Measurements from ENCODE around the gene PNPO.
"Not testable (repeated sequence)": the region's sequence is repeated elsewhere in the genome, so short reads cannot be mapped to it uniquely, and the experiment has no call there.

Gene PNPO

DNA sequence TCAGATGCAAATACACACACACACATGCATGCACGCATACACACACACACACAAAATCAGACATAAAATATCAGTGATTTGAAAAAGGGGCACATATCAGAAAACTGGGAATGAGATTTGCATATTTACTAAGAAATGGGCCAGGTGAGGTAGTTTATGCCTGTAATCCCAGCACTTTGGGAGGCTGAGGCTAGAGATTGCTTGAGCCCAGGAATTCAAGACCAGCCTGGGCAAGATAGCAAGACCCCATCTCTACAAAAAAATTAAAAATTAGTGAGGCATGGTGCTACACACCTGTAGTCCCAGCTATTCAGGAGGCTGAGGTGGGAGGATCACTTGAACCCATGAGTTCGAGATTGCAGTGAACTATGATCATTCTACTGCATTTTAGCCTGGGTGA, 22.4 kb upstream of the PNPO start:
- no peak for DNase-seq

DNA sequence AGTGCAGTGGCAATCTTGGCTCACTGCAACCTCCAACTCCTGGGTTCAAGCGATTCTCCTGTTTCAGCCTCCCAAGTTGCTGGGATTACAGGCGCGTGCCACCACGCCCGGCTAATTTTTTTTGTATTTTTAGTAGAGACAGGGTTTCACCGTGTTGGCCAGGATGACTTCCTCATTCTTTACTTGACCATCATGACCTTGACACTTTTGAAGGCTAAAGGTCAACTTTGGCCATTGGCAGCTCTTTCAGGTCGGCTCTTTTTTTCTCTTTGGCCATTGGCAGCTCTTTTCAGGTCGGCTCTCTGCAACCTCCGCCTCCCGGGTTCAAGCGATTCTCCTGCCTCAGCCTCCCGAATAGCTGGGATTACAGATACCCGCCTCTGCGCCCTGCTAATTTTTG, 21.5 kb upstream of the PNPO start:
- not testable (repeated sequence) for DNase-seq

DNA sequence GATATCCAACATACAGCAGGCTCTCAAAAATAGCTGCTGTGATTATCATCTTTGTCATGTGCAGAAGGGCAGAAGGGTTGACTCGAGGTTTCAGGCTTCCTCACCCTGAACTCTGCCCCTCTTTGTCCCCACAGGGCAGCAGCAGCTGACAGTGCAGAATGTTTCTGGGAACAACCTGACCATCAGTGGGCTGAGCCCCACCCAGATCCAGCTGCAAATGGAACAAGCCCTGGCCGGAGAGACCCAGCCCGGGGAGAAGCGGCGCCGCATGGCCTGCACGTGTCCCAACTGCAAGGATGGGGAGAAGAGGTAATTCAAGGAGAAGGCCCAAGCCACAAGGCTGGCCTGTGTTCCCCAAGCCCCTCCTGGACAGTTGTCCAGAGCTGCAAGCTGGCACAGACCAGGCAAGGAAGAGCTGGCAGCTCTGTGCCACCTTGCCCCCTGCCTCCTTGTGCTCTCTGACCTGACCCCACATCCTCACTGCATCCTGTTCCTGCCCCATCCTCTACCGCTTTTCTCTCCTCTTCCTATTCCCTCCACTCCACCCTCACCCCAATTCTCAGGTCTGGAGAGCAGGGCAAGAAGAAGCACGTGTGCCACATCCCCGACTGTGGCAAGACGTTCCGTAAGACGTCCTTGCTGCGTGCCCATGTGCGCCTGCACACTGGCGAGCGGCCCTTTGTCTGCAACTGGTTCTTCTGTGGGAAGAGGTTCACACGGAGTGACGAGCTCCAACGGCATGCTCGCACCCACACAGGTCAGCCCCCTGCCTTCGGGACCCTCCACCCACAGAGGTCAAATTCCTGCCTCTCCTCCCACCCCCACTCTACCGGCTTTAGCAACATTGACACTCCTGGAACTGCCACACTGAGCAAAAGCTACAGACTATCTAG, 16.3 kb upstream of the PNPO start:
- DNase-seq = no peak

DNA sequence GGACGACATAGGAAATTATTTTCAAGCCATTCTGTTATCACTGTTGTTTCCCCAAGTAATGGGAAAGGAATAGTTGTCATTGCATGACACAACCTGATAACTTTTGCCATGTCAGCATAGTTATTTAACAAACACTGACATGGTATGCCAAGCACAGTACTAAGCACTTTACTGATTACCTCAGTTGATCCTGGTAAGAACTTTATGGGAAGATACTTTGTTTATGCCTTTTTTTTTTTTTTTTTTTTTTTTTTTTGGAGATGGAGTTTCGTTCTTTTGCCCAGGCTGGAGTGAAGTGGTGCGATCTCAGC, 15.7 kb upstream of the PNPO start:
- DNase-seq = no peak

DNA sequence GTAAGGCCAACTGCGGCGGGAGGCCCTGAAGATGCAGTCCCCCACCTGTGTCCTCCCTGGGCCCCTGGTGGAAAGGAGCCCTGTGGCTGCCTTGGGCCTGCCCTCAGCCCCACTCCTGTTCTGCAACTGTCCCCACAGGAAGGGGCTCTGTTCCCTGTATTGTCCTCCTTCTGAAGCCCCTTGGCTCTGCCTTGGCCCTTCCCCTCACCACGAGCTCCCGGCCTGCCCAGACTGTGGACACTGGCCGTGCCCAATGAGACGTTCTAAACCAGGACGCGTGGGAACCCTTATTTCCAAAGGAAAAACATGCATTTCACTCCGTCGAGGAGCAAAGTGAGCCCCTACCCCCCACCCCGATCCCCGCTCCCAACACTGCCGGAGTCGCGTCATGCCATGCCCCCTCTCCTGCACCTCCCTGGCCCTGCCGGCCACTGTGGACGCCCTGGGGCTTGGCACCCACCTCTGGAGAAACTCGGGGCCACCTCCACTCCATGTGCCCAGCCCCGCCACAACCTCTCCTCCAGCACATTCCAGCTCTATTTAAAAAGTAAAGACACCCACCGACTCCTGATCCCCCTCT, 13.5 kb upstream of the PNPO start:
- no peak for DNase-seq

DNA sequence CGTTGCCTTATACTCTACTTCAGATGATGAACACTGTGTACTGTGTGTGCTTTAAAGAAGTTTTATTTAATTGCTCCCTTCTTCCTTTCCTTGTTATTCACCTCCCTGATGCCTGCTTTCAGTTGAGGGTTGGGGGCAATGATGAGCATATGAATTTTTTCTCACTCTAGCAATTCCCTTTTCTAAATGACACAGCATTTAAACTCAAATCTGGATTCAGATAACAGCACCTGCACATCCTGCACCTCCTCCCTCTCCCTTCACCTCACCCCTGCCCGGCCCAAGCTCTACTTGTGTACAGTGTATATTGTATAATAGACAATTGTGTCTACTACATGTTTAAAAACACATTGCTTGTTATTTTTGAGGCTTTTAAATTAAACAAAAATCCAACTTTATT, 13.0 kb upstream of the PNPO start:
- no peak for DNase-seq

DNA sequence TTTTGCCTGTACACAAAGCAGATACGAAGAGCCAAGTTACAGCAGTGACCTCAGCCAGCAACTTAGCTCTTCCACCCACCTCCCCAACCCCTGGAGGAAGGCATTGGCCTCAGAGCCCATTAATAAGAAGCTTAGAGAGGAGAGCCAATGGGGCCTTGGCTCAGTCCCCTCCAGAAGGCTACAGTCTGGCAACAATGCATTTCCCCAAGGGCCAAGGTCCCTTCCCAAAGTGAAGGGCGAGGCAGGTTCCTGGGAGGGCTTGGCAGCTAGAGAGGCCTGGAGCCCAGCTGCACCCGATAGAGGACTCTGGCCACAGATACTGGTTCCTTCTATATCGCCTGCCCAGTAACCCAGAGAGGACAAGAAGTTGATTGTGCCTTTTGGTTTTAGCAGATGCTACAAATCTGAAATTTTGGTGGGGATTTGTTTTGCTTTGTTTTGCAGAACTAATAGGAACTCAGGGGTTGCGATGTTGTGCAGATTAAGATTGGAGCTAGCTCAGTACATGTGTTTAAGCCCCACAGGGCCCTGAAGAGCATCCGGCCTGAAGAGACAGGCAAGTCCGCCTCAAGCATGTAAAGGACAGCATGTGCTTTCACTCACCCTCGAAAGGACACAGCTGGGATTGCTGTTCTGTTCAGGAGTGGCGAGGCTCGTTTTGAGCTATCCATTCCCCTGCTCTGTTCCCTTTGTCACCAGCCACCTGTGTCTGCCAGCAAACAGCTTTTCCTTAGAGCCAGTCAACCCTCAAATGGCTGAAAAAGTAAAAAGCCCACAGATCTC, 12.0 kb upstream of the PNPO start:
- DNase-seq = no peak

DNA sequence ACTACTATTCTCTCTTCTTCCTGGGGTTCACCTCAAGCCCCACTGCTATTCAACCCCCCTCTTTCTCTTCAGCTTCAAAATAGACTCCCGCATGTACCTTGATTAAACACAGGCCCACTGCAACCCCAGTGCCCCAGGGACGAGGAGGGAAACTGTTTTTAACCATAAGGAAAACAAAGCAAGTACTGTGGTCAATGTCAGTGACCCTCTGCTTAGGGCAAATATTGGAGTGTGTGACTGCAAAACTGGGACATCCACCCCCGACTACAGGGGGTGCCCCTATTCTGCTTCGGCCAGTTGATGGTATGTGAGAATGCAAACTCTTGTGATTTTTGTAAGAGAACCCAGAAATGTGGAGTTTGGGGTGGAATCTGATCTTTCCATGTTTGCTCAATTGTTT, 9.5 kb upstream of the PNPO start:
- DNase-seq = no peak

DNA sequence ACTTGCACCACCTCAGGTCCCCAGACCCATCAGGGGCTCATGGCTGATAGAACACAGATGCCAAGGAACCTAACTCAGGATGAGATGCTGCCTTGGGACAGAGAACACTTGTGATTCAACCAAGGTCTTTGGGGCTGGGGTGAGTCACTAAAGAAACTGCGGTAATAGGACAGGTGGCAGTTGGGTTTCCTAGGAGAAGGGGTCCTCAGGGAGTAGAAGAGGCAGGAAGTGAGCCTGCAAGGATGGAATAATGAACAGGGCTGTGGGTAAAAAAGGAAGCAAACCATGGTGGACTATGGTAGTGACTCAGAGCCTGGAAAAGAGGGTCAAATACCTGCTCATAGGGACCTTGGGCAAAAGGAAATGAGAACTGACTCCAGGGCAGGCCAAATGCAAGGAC, 6.5 kb upstream of the PNPO start:
- DNase-seq = no peak

DNA sequence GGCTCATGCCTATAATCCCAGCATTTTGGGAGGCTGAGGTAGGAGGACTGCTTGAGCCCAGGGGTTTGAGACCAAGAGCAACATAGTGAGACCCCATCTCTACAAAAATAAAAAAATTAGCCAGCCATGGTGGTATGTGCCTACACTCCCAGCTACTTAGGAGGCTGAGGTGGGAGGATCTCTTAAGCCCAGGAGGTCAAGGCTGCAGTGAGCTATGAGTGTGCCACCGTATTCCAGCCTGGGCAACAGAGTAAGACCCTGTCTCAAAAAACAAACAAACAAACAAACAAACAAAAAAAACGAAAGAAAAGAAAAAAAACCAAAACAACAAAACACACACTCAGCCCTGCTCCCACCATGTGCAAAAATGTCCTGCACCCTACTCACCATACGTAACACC, 5.9 kb upstream of the PNPO start:
- not testable (repeated sequence) for DNase-seq

DNA sequence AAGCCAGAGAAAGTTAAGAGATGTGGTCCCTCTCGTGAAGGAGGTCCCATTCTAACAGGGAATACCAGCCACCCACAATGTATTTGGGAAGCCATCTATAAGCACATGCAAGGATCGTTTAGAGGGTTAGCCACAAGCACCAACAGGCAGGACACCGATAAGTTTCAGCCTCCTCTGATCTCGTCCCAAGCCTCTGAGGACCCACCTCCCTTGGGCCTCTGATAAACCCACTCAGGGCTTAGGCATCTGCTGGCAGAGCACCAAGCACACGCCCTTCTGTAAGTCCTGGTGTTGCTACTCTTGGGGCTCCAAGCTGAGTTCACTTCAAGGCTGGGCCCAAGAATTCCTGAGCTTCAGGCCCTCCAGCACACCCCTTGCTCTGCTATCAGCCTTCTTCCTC, 5.4 kb upstream of the PNPO start:
- DNase-seq = no peak

DNA sequence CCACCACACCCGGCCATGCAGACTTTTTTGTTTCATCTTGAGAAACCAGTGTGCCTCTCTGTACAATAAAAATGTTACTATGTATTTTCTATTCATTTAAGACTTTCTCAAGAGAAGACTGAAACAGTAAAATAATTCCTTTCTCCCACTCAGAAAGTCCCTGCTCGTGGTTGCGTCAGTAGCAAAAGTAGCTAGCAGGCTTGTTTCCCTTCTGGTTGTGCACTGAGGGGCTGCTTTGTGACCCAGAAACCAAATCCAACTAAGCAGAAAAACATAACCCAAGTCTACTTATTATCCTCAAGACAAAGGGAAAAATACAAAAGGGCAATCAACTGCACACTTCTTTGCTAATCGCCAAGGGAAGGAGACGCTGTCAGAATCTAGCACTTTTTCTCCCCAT, 3.4 kb upstream of the PNPO start:
- DNase-seq = peak; percentile 49 to 60

DNA sequence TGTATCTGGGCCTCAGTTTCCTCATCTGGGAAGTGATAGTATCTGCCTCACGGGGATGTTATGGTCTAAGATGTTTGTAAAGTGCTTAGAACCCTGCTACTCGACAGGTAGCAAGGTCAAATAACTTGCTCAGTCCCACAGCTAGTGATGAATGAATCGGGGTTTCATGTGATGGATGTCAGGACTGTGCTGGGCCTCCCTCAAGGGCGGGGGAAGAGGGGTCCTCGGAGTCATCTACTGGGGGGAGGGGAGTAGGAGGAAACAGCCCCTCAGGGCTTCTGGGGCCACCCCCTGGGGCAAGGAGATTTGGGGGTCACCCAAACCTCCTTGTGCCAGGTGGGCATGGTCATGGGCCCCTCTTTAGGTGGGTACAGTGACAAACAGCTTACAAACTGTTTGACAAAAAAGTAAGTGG, 732 bp downstream of the PNPO start:
- no peak for DNase-seq

DNA sequence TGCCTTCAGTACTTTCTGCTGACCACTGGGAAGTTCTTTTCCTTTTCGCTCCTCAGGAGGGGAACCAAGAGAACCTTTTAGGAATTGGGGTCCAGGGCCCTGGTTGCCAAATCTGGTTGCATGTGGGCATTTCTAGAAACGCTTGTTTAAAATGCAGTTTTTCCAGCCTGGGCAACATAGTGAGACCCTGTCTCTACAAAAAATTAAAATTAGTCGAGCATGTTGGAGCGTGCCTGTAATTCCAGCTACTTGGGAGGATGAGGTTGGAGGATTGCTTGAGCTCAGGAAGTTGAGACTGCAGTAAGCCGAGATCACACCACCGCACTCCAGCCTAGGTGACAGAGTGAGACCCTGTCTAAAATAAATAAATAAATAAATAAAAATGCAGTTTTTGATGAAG, 1.2 kb downstream of the PNPO start:
- no peak for DNase-seq

DNA sequence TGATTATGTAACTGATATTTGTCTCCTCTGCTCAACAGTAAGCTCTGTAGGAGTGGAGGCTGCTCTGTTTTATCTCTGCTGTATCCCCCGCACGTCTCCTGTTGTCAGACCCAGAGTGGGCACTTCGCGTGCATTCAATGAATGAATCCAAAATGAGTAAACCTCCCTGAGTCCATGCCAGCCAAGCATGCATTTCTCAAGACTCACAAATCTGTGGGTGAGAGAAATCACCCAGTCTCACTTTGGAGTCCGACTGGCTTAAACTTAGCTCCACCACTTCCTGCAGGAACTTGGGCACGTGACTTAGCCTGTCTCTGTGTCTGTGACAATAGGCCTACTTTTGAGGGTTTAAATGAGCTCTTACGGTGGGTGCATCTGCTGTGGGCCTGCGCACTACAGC, 3.7 kb downstream of the PNPO start:
- peak; percentile 62 to 75 for DNase-seq

DNA sequence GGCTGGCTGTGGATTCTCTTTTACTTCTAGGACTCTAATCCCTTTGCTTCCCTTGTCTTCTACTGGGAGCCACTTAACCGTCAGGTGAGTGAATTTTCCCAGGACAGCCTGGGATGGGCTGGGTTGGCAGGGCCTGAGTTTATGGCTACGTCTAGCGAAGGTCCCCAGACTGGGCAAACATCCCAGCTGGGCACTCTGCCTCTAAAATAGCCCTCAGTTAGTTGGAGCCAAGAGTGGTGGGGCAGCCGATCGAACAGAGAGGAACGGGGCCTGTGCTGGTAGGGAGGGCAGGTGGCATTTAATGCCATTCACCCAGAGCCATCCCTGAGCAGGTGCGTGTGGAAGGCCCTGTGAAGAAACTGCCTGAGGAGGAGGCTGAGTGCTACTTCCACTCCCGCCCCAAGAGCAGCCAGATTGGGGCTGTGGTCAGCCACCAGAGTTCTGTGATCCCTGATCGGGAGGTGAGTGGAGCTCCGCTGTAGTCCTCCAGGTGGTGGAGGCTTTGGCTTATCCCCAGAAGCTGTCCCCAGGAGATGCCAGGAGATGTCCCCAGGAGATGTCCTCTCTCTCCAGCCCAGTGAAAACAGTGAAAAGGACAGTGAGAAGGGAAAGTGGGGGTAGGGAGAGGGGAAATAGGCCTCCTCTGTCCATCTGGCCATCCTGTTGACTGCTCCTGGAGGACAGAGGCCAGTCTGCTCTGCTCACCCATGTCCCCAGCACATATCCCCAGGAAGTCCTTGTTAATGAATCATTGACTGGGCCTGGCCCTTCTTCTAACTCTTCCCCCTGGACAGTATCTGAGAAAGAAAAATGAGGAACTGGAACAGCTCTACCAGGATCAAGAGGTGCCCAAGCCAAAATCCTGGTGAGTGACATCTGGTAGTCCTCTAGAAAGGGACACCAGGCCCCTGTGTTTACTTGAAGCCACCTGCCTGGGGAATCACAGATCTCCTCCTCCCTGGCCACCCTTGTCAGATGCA, 4.4 kb downstream of the PNPO start:
- DNase-seq = peak; percentile 54 to 62

DNA sequence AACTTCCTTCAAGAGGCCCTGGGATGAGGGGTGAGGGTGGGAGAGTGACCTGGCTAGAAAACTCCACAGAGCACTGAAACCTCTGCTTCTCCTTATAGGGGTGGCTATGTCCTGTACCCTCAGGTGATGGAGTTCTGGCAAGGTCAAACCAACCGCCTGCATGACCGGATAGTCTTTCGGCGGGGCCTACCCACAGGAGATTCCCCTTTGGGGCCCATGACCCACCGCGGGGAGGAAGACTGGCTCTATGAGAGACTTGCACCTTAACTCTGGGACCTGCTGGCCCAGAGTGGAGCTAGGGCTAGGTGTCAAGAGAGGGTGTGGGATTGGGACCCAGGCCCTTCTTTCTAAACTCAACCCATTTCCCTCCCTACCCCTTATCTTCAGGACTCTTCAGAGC, 5.1 kb downstream of the PNPO start:
- no peak for DNase-seq

DNA sequence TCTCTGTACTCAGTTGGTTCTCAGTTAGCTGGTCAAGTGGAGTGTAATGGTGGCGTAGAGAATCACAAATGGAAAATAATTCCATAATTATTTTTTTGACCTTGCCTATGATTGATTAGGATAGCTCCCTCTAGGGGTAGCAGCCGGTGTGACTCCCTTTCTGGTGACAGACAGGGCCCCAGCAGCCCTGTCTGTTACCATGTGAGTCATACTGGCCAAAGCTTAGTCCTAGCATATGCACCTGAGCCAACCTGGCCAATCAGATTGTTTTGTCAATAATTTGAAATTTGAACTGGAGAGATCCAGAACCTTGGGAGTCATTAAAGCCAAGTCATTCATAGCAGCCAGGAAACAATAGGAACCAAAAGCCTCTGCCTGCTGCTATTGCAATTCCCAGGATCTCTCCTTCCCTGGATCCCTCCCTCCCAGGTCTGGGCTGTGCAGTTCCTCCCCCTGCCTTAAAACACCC, 5.6 kb downstream of the PNPO start:
- DNase-seq = peak; percentile 62 to 89

DNA sequence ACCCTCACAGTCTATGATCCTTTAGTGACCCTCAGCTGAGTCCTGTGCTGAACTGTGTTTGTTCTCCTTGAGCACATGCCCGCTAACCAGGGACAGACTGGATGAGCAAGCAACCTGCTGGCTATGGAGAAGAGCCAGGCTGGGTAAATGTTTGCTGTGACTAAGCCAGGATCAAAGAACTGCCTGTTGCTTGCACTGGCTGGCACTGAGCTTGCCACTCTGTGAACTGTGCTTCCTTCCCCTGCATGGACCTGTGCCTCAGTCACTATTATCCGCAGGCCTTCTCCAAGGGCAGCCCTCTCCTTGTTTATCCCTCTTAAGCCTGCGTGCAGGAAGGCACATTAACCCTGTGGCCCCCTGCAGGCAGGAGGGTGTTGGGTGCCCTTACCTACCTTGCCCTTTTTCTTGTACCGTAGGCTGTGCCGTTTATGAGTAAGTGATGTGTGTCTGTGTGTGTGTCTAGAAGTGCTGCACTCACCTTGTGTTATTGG, 7.4 kb downstream of the PNPO start:
- DNase-seq = no peak

DNA sequence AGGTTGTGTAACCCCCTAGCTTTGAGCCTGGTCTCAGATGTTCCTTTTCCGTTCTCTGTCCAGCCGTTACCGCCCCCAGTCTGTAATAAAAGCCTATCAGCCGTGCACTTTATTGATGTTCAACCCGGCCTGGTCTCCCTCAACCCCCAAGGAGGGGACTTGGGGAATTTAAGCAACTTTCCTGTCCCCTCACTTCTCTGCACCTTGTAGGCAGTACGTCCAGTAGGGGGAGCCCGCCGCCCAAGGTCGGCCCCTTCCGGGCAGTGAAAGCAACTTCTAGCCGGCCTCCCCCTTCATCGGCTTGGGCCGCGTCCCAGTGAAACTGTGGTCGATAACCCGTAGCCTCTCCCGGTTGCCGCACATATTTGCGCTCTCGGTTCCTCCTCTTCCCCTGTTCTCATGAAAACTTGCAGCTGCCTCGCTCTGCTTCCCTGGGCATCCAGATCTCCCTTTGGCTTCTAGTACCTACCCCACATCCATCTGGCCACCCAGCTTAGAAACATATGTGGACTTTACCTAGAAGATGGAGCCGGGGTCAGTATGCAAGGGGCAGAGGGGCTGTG, 7.9 kb downstream of the PNPO start:
- peak; percentile 52 to 90 for DNase-seq

DNA sequence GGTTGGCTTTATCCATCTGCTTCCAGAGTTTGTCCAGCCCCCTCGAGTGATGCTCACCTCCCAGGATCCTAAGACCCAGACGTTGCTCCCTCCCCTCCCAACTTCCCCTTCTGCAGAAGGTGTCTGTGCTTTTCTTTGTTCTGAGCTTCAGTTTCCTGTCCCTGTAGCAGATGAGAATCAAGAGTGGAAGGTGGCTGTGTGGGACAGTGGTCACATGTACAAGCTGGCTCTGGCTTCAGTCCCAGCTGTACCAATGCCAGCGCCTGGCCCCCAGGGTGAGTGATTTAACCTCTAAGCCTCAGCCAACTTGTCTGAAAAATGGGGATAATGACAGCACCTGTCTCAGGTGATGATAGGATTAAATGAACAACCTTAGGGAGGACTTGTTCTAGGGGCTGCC, 8.6 kb downstream of the PNPO start:
- no peak for DNase-seq

DNA sequence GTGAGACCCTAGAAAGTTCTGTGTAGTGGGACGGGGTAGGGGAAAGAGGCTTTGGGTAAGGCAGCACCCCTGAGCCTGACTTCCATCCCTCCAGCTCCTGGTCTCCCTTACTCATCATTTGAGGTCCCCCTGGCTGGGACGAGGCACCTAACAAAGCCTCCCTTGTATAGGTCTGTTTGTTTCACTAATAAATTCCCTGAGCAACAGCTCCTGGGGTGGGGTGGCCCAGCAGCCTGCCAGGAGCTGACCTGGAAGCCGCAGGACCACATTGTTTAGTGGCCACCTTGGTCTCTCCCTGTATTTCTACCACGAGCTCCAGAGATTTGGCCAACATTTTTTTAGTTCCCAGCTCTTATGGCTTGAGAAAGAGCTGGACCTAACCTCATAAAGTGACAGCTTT, 9.1 kb downstream of the PNPO start:
- no peak for DNase-seq

Measured in inflammatory macrophage treated with lipopolysaccharide for 1 hour (primary cell).